ENCODE measurements around the gene SIAH3. TPM values are rescaled to one million over a fixed set of nuclear protein-coding genes. Genes with fewer than 3 reads are reported as not detected.

The SIAH3 gene
- total and polyA plus RNA-seq, 9 of the 15 experiments (the other 6 are each of a cell fraction or from before 2014, with no cell fraction given), result not detected

- POLR2A ChIA-PET, result interaction anchor here (0.9 to 1.2 kb wide), 2 partner anchors 9 to 10 kb away, joined by 3 to 5 read pairs; no protein-coding TSS in a partner anchor
- Histone ChIP-seq H3K9ac (ENCODE audit: insufficient read depth in 1 of 2, low read depth in 2 of 2, low read length in 2 of 2) (no peak overlapping the region), H4K20me1 (replicated peaks; ENCODE audit: control insufficient read depth, insufficient read depth, low read length) (no peaks in the 10 kb centered on the region), H3K4me1 (replicated peaks in 1 of 2; ENCODE audit: control insufficient read depth in 2 of 2, insufficient read depth in 2 of 2, low read length in 2 of 2) (no peaks in the 10 kb centered on the region), H3K27me3 (ENCODE audit: control insufficient read depth in 2 of 2, insufficient read depth in 2 of 2, low read length in 2 of 2) (peaks cover 0 to 10% of the 10 kb centered on the region in 2 experiments; a peak in 1 of 5 replicates), H3K79me2 (ENCODE audit: control insufficient read depth, insufficient read depth, low read length) (no peaks in the 10 kb centered on the region), H3K4me3 (no peak overlapping the region), H3K27ac (ENCODE audit: extremely low read depth, low read depth, low read length) (no peak overlapping the region), H3K4me2 (ENCODE audit: insufficient read depth, low read length) (no peak overlapping the region), H3K9me1 (ENCODE audit: control insufficient read depth, insufficient read depth, low read length) (no peaks in the 10 kb centered on the region), H3K36me3 (ENCODE audit: control insufficient read depth, insufficient read depth, low read length) (no peaks in the 10 kb centered on the region), H3K9me3 (replicated peaks; ENCODE audit: control insufficient read depth, insufficient read depth, low read depth, low read length) (no peaks in the 10 kb centered on the region), H2AFZ (ENCODE audit: low read depth, low read length) (no peak overlapping the region)
- ATAC-seq (no peak), FAIRE-seq (no peak), DNase-seq (ENCODE audit: extremely low read depth in 1 of 4, low spot score in 3 of 4) (no peak)
- TF ChIP-seq EP400 (IDR thresholded peaks at IDR 0.05) (no peak), ETV1 (tag; conservative IDR thresholded peaks at IDR 0.05; ENCODE audit: low read depth) (no peak), NFIC (IDR thresholded peaks at IDR 0.05) (no peak), IRF2 (CRISPR knock-in tag; IDR thresholded peaks at IDR 0.05) (no peak), POU5F1 (IDR thresholded peaks at IDR 0.05; ENCODE audit: borderline replicate concordance, low read depth, low read length, partially characterized antibody) (no peak), USF2 (CRISPR knock-in tag; IDR thresholded peaks at IDR 0.05) (no peak), RCOR1 (IDR thresholded peaks at IDR 0.05; ENCODE audit: borderline replicate concordance in 1 of 2, low read depth in 2 of 2, low read length in 2 of 2) (no peak), RHOXF2B (CRISPR knock-in tag; conservative IDR thresholded peaks at IDR 0.05) (no peak), ZNF274 (IDR thresholded peaks at IDR 0.05; ENCODE audit: borderline replicate concordance, low read depth, low read length) (no peak), ZNF212 (CRISPR knock-in tag; IDR thresholded peaks at IDR 0.05) (no peak)
- CTCF ChIA-PET (ENCODE audit: low intra/inter-chr PET ratio), result no interaction called here
- intact Hi-C loops (cut with micrococcal nuclease), result no loop called here
- no TSS peak for BruUV-seq (replicated peaks)
- in situ Hi-C loops (cut with MboI), result no loop called here
- WGBS (ENCODE audit: insufficient coverage, low coverage, missing lambda C conversion rate), result 2% methylated on average over 6 of the region's 6 CpGs
Observed at GRCh38 chr13:45828256-45828968, 23.1 kb downstream of the SIAH3 start.
